ENCODE results near the gene RIOK2. TPM values are rescaled to one million over a fixed set of nuclear protein-coding genes. Genes with fewer than 3 reads are reported as not detected.

The RIOK2 gene
- total RNA-seq, result 11.7 and 32.6 TPM in 2 replicates

DNA sequence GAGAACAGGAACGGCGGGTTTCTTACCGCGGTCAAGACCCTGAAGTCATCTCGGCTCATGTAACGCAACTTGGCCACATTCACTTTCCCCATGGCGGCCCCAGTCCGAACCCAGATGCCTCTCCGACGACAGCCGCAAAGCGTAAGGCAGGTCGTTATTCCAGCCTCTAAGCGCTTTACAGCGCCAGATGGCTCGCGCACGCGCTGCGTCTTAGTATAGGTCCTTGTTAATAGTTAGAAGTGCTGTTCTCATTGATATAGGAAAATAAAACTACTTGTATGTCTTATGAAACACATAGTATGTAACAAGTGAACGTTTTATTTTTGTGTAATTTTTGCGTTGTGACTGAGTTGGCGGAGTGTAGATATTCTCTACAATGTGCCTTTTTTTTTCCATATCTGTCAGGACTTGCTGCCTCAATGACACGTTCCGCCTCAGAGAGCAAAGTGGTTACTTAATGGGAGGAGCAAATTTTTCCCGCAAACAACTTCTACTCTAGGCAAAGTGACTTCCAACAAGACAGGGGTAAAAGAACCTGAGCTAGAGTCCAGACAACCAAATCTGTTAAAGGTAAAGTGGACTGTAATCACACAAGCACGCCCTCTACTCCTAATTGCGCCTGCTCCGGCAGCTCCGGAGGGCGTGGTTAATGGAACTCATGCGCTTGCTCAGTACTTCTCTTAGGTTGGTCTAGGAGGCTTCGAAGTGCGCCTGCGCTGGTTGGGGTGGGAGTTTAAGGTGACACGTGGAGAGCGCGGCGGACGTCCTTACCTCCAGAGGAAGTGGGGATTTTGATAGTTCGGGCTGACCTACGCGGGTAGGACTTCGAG lies at the start of gene RIOK2:
Gene RIOK2, minus strand, starts transcription at position 148 of the 830 bp plus-strand sequence. Its CDS starts 56 bp downstream, at position 92.

DNA sequence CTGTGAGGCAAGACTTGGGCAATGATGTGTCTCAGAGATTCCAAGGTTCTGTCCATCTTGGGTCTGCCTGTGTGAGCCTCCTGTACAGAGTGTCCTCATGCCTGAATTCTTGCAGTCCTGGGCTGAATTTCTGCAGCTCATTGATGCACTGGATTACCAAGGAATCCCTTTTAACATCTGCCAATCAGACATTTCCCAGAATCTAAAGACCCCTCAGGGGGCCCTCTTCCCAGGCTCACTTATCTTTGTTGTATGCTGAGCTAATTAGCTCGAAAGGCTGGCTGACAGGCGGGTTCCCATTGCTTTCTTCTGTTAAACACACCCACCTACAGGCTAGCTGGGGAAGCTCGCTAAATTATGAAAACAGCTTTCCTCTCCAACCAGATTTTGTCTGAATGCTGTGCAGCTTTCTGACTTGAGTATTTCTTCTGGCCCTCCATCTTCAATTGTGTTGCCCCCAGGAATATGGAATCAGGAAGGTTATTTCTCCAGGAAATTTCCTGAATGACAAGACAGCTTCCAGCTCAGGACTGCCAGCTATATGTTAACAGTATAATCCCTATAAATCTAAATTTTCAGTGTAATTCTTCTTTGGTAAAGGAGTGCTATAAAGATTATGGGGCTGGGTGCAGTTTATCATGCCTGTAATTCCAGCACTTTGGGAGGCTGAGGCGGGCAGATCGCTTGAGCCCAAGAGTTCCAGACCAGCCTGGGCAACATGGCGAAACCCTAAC lies 40.4 kb downstream of the RIOK2 start, which contains the start of gene LIX1:
Gene LIX1, minus strand, starts transcription at position 91 of the 734 bp plus-strand sequence. Its CDS starts 35 bp downstream, at position 56.

Other genes with a start within 250 kb of the RIOK2 start
- 10.7 and 12.6 TPM in 2 replicates for gene LNPEP, start 247.2 kb downstream of the RIOK2 start, total RNA-seq
- not detected in 2 replicates for gene LIX1, start 40.6 kb downstream of the RIOK2 start, total RNA-seq